ENCODE data around the gene DPPA3.

- TF ChIP-seq POLR2A (IDR thresholded peaks at IDR 0.05; ENCODE audit: low read length) (no peak), GATA1 (IDR thresholded peaks at IDR 0.05; ENCODE audit: low read depth, low read length) (no peak)
These were observed 17.4 kb upstream of the DPPA3 start for GRCh38 chr12:7693793-7694192.
